Fibroblast of the conjunctiva (primary cell): Measurements from ENCODE around the gene PPIP5K2.
"Not testable (repeated sequence)": the region's sequence is repeated elsewhere in the genome, so short reads cannot be mapped to it uniquely, and the experiment has no call there.

Source experiments
- DNase-seq: peaks from one replicate; pipeline ENCODE4 v3.0.0-alpha.2; 2010; ENCODE audit warnings: low read depth

The PPIP5K2 gene

DNA sequence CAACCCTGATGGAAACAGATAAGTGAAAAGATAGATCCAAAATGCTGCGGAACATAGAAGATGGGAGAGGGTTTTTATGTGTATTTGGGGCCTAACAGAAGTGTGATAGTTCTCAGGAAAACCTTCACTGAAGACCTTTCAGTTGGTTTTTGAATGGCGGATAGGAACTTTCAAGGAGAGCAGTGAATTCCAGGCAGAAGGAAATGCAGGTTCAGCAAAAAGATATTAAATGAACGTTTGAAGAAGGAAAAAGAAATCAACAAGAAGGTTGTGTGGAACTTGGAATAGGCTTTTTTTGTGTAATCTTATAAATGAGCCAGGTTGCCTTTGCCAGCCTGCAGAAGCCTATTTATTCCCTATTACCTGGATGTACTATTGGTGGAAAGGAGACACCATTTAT, 2.1 kb downstream of the PPIP5K2 start:
- no peak for DNase-seq

DNA sequence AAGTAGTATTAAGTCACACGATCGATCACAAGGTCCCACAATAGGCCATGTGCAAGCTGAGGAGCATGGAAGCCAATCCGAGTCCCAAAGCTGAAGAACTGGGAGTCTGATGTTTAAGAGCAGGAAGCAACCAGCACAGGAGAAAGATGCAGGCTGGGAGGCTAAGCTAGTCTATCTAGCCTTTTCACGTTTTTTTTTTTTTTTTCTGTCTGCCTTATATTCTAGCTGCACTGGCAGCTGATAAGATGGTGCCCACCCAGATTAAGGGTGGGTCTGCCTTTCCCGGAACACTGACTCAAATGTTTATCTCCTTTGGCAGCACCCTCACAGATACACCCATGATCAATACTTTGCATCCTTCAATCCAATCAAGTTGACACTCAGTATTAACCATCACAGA, 6.5 kb downstream of the PPIP5K2 start:
- DNase-seq, result no peak

DNA sequence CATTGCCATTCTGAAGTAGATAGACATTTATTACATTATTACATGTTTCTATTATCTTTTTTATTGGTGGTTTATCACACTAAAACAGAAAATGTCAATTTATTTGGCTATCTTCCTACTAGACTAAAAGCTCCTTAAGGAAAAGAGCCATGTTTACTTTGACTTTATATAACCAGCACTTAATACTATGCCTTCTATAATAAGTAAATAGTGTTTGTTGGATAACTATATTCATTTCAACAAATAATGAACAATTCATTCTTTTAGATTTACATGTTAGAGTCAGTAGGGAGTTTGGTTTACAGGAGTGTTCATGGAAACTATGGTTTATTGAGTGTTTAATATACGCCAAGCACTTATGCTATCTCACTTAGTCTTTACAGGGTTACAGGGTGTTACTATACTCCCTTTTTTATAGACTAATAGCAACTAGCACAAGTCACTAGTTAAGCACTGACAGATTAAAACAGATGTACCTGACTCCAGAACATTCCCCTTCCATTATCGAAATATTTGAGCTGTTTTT, 7.3 kb downstream of the PPIP5K2 start:
- DNase-seq, result no peak

DNA sequence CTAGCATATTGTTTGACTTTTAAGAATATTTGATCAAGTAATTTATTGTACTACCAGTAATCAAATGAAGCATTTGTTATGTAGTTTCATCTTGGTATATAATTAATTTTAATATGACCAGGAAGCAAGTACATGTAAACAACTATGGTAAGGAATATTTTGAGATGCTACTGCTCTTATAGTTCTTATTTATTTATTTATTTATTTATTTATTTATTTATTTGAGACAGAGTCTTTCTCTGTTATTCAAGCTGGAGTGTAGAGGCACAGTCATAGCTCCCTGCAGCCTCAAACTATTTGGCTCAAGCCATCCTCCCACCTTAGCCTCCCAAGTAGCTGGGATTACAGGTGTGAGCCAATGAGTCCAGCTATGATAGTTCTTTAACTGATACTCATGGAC, 8.1 kb downstream of the PPIP5K2 start:
- no peak for DNase-seq

DNA sequence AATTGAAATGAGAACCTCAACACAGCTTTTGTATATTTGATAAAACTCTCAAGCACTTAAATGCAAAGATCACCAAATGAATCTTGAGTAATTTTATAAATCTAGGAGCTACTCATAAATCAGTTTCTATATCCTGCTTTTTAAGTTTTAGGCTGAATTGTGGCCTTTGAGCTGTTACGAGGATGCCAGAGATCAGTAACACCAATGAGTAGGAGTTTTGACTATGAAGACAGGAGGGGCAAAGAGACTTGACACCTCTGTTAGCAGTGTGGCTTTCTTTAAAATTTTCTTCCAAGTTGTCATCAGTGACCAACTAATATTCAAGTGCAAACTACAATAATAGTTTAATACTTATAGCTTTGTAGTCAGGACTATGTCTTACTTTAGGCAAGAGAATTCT, 12.6 kb downstream of the PPIP5K2 start:
- DNase-seq, result no peak

DNA sequence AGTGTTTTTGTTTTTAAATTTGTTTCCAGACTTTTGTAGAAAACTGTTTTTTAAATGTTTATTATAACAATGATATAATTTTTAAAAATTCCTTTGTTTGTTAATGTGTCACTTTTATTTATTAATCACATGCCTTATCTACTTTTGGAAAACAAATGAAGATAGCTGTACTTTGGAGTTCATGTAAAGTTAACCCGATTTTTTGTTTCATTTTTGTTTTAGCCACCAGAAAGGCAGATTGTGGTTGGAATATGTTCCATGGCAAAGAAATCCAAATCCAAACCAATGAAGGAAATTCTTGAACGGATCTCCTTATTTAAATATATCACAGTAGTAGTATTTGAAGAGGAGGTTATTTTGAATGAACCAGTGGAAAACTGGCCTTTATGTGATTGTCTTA, 13.1 kb downstream of the PPIP5K2 start:
- DNase-seq, result no peak

DNA sequence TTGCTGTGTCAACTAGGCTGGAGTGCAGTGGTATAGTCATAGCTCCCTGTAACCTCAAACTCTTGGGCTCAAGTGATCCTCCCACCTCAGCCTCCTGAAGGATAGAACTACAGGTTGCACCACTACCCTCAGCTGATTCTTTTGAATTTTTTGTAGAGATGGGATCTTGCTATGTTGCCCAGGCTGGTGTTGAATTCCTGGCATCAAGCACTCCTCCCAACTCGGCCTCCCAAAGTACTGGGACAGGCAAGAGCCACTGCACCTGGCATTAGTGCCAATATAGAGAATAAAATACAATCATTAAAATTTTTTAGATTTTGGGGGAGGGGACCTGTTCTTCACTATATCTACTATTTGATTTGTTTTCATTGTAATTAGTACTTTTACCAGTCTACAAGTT, 15.4 kb downstream of the PPIP5K2 start:
- no peak for DNase-seq

DNA sequence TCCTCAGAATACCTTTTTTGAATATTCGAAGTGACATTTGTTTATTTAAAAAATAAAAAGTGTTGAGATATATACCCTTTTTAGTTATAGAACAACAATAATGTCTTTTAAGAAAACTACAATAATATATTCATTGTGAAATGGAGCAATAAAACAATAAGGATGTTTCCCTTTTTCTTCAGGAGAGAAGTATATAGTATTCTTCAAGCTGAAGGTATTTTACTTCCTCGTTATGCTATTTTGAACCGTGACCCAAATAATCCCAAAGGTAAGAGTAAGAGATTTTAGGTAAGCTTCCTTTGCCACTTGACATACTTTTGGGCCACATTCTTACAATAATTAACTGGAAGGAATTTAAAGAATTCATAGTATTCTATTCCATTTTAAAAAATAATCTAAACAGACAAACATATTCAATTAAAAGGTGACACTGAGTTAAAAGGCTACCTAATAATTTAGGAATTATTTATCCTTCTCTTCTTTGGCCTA, 18.1 kb downstream of the PPIP5K2 start:
- DNase-seq, result no peak

DNA sequence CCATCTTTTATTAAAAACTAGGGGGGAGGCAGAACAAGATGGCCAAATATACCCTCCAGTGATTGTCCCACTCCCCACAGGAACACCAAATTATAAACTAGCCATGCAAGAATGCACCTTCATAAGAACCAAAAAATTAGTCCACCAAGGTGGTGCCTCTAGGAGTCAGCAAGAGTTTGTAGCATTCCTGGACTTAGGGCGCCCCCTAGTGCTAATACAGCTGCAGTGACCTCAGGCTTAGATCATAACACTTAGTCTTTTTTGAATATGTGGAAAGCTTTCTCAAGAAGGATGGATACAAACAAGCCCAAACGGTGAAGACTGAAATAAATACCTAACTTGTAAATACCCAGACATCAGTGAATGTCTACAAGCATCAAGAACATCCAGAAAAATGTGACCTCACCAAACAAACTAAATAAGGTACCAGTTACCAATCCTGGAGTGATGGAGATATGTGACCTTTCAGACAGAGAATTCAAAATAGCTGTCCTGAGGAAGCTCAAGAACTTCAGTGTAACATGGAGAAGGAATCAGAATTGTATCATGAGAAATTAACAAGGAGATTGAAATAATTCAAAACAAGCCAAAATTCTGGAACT, 19.3 kb downstream of the PPIP5K2 start:
- peak; percentile 62 for DNase-seq

DNA sequence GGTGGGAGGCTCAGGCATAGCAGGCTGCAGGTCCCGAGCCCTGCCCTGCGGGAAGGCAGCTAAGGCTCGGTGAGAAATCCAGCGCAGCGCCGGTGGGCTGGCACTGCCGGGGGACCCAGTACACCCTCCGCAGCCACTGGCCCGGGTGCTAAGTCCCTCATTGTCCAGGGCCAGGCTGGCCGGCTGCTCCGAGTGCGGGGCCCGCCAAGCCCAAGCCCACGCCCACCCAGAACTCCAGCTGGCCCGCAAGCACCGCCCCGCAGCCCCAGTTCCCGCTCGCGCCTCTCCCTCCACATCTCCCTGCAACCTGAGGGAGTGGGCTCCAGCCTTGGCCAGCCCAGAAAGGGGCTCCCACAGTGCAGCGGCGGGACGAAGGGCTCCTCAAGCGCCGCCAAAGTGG, 22.0 kb downstream of the PPIP5K2 start:
- not testable (repeated sequence) for DNase-seq

DNA sequence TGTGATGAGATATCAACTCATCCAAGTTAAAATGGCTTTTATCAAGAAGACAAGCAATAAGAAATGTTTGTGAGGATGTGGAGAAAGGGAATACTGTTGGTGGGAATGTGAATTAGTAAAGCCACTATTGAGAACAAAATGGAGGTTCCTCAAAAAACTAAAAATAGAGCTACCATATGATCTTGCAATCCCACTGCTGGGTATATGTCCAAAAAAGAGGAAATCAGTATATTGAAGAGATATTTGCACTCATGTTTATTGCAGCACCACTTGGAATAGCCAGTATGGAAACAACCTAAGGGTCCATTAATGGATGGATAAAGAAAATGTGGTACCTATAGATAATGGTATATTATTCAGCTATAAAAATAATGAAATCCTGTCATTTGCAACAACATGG, 25.1 kb downstream of the PPIP5K2 start:
- no peak for DNase-seq

DNA sequence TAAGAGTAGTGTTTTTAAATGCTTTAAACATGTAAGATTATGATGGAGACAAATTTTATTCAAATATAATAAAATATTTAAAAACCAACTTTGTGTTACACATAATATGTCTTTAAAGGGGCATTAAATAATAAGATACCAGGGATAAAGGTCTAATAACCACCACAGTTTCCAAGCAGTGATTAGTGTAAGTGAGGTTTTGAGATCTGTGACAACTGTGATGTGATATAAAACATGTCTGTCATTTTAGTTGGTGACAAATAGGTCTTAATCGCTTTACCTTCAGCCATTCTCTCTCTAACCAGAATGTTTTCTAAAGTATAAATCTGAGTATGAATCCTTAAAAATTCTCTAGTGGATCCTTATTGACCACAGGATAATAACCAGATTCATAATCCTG, 28.1 kb downstream of the PPIP5K2 start:
- DNase-seq, result no peak

DNA sequence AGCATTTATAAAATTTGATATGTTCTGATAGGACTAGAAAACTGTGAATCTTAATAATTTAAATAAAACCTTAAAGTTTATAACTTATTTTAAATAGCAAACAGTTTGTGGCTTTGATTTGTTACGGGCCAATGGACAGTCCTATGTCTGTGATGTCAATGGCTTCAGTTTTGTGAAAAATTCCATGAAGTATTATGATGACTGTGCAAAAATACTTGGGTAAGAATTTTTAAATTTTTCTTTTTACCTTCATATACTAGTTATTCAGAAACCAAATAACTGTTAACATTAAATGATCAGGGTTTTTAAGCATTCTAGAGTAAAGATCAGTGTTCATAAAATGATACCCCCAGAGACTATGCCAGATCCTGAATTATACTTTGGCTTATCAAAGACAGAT, 31.1 kb downstream of the PPIP5K2 start:
- DNase-seq, result no peak

DNA sequence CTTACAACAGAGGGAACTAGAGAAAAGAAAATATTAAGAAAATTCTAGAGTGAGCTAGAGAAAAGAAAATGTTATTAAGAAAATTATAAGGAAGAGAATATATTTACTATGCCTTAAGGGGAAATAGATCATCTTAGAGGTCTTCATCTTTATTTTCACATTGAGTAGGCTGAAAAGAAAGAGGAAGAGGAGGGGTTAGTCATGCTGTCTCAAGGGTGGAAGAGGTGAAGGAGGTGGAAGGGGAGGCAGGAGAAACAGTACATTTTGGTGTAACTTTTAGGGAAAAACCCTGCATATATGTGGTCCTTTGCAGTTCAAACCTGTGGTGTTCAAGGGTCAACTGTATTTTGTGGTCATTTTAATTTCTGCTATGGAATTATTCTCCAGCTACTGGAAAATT, 46.6 kb downstream of the PPIP5K2 start:
- DNase-seq, result no peak

DNA sequence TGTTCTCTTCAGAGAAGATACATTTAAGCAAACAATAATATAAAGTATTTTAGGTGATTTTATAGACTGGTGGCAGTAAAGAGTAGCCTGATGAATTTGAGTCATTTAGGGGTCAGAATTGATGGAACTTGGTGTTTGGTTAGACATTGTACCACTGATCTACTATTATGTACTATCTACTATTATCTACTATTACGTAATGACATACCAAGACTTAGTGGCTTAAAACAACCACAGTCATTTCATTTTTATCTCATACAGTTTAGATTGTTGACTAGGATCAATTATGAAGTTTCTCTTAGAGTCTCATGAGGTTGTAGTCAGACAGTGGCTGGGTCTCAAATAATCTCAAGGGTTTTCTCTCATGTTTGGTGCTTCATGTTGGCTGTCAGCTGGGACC, 54.0 kb downstream of the PPIP5K2 start:
- DNase-seq, result no peak

DNA sequence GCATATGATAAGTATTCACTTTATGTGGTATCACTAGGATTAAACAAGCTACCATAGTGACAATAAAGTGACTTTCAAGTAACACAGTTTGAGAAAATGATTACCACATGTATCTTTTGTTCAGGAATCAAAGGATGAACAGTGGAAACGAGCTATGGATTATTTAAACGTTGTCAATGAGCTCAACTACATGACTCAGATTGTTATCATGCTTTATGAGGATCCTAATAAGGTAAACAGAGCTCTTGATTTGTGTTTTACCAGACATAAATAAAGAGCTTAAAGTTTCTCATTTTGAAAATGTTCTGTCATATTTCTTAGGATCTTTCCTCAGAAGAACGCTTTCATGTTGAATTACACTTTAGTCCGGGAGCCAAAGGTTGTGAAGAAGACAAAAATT, 57.4 kb downstream of the PPIP5K2 start:
- no peak for DNase-seq

DNA sequence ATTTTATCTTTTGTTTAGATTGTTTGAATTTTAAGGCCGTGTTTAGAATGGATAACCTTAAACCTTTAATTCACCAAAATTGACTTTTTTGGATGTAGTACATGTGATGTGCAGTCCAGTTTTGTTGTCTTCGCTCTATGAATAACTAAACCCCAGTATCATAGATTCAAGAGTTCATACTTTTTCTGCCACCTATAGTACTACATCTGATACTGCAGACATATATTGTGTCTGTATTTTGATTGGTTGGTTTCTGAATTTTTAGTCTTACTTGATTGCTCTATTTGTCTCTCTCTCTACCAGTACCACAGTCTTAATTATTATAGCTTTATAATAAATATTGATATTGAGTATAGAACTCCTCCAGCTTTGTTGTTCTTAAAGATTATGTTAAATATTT, 58.1 kb downstream of the PPIP5K2 start:
- DNase-seq, result no peak

DNA sequence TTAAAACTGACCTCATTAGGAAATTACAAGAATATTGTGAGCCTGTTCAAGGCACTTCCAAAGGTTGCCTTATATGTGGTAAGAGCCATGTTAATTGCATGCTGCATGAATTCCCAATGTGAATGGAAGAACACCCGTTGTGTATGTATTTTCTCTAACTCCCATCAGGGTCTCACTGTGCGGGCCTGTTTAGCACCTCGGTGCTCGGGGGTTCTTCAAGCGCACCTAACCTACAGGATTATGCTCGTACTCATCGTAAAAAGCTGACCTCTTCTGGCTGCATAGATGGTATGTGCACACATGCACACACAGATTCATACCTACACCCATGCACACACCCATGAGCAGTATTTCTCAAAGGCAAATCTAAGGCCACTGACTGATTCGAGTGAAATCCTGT, 66.1 kb downstream of the PPIP5K2 start:
- no peak for DNase-seq

DNA sequence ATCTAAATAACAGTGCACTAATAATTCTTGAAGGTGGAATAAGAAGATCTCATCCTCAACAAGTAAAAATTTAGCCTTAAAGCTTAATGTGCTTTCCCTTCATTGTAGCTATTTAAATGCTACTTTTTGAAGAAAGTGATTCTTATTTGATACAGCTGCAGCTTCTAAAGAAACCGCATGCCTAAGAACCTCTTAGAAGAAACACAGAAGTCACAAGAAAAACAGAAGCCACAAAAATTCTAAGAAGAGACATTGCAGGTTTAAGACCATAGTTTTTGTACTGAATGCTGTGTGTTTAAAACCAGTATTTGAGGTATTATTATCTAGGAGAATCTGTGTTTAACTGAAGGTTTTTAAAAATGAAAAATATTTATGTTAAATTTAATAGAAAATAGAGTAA, 68.3 kb downstream of the PPIP5K2 start:
- no peak for DNase-seq

DNA sequence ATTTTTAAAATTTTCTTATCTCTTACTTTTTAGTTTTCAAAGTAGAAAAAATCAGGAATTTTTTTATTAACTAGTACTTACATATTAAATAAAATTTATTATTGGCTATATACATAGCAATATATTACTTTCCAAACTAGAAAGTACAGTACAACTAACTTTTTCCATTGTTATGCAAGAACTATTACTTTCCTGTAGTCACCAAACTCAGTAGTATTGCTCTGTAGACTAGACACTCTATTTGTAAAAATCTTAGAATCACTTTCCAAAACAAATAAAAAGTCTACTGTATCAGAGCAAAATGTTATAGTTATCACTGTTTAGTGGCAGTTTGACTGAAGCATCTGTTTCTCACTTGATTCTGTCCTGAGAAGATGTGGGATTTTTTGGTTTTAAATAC, 83.1 kb downstream of the PPIP5K2 start:
- no peak for DNase-seq

DNA sequence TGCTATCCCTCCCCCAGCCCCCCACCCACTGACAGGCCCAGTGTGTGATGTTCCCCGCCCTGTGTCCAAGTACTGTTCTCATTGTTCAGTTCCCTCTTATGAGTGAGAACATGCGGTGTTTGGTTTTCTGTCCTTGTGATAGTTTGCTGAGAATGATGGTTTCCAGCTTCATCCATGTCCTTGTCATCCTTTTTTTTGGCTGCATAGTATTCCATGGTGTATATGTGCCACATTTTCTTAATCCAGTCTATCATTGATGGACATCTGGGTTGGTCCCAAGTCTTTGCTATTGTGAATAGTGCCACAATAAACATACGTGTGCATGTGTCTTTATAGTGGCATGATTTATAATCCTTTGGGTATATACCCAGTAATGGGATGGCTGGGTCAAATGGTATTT, 84.9 kb downstream of the PPIP5K2 start:
- DNase-seq, result not testable (repeated sequence)

DNA sequence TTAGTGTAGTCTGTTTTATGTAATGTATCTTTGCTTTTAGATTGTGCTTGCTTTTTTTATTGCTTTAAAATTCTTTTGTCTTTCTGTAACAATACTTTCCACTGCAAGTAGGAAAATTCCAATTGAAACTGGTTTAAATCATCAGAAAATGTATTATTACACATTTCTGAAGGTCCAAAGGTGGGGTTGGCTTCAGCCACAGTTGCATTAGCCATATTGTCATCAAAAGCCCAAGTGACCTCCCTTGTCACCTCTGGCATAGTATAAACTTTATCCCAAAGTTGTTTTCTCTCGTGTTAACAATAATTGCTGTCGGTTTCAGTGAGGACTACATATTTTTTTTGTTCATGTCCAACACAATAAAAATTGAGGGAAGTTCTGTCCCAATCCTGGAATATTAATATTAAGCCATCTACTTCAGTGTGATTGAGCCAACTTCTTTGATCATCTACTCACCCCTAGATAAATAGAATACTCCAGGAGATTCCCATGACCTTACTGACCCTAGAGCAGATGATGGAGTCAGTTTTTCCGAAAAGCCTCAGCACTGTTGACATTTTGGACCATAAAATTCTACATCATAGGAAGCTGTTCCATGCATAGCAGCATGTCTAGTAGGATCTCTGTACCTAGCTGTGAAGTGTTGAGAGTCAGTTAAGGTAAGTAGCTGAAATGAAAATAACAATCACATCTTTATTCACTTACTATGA, 86.0 kb downstream of the PPIP5K2 start:
- DNase-seq, result no peak

DNA sequence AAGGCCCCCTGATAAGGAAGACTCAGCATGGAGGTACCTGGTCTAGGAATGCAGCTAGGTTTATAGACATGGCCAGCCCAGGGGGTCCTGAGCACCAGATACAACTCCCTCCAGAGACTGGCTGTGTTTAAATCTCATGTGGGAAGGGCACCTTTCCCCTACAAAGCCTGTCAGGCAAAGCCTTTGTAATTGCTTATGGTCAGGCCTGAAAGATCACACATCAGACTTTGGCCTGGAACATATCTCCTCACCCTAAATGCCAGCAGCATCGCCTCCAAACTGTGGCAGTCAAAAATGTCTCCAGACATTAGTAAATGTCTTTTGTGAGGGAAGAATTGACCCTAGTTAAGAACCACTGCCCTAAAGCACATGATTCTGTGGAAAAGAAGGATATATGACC, 86.9 kb downstream of the PPIP5K2 start:
- DNase-seq, result no peak

DNA sequence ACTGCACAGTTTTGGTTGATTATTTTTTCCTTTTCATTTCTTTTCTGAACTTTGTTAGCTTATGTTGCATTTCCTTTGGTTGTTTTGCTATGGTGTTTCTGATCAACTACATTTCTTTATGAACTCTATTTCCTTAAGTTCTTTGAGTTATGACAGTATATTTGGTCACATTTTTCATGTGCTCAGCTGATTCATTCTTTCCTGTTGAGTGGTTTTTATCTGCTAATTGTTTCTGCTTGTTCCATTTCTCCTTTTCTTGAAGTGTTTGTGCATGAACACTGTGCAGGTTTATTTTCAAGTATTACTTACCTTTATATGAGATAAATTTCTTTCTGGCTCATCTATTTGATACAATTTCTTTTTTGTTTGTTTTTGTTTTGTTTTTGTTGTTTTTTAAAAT, 87.6 kb downstream of the PPIP5K2 start:
- DNase-seq, result no peak
